GM21723 (cell line): ENCODE results near the gene SIDT2.
A peak's percentile ranks its signal among the peaks of the same experiment; 100 is the strongest.
"Not testable (repeated sequence)": the region's sequence is repeated elsewhere in the genome, so short reads cannot be mapped to it uniquely, and the experiment has no call there.

Experiments
- ATAC-seq: cut with Tn5 transposase; IDR thresholded peaks from one replicate; pipeline ENCODE4 v1.9.1; 2021; ENCODE audit warnings: mild to moderate bottlenecking, moderate library complexity; ENCODE audit not compliant: unreplicated experiment

SIDT2 gene

DNA sequence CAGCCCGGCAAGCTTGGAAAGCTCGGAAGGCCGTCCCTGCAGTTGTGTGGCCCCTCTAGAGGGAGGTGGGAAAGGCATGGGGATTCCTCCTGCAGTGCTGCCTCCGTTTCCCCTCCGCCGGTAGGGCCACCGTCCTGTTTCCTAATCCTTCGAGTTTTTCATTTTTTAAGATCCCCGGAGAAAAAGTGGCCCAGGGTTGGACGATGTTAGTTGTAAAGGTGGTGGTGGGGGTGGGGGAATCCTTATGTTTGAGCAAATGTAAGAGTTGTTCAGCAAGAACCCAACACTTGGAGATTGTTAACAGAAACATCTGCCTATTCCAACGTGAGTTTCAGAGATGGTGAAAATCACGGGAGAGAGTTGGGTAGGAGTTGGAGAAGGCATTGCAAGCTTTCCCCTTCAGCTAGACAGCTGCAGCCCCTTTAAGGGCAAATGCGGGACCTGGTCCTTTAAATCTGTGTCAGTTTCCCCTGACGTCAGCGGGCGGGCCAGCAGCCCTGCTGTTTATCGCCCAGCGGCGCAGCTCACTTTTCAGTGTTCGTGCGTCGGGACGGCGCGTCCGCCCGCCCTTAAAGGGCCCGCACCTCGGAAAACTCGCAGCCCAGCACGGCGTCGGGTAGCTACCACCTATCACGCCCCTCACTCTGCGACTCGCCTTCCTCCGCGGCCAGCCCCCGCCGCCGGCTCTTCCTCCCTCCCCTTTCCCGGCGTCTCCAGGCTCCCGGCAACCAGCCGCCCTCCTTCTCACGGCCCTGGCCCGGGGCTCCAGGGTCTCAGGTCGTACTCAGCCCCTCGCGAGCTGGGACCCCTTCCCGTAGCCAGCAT lies at the start of gene SIDT2:
Gene SIDT2 (plus strand): TSS at position 534 of the 825 bp plus-strand sequence. CDS start 521 bp downstream, outside the sequence.
- peak; percentile 91 for ATAC-seq

DNA sequence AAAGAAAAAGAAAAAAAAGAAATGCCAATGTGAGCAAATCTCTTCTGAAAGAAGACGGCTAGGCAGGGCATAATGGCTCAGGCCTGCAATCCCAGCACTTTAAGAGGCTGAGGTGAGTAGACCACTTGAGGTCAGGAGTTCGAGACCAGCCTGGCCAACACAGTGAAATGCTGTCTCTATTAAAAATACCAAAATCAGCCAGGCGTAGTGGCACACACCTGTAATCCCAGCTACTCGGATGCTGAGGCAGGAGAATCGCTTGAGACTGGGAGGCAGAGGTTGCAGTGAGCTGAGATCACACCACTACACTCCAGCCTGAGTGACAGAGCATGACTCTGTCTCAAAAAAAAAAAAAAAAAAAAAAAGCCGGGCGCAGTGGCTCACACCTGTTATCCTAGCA lies 48.1 kb upstream of the SIDT2 start:
- not testable (repeated sequence) for ATAC-seq

DNA sequence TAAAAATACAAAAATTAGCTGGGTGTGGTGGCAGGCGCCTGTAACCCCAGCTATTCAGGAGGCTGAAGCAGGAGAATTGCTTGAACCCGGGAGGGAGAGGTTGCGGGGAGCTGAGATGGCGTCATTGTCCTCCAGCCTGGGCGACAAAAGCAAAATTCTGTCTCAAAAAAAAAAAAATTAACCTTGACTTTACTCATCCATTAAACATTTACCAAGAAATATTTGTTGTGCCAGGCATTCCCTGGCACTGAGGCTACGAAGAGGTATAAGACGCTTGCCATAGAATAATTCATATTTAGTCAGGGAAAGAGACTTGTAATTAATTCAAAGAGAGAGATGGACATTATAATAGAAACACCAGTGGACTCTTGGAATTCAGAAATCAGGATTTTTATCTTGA lies 47.7 kb upstream of the SIDT2 start:
- ATAC-seq: no peak

DNA sequence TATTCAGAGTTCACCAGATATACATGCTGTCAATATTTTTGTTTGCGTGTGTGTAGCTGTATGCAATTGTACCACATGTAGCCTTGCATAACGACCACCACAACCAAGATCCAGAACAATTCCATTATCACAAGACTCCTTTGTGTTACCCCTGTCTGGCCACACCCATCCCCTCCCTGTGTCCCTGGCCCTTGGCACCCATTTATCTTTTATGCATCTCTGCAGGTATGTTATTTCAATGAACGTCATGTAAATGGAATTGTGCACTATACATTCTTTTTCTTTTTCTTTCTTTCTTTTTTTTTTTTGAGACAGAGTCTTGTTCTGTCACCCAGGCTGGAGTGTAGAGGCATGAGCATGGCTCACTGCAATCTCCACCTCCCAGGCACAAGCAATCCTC lies 44.1 kb upstream of the SIDT2 start:
- no peak for ATAC-seq

DNA sequence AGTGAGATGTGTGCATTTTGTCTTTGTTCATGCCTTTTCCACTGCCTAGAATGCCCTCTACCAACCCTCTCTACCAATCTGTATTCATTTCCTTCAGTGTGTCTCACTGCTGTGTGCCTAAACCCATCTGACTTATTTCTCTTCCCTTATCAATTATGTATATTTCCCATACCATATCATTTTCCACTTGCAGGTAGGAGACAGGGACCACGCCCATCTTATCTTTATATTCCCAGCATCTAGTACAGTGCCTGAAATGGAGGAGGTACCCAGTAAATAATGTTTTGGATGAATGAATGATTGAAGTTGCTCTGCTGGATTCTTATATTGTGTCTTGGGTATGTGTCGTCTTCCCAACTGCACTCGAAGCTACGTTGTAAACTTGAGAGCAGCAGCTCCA lies 43.6 kb upstream of the SIDT2 start:
- ATAC-seq: not testable (repeated sequence)

DNA sequence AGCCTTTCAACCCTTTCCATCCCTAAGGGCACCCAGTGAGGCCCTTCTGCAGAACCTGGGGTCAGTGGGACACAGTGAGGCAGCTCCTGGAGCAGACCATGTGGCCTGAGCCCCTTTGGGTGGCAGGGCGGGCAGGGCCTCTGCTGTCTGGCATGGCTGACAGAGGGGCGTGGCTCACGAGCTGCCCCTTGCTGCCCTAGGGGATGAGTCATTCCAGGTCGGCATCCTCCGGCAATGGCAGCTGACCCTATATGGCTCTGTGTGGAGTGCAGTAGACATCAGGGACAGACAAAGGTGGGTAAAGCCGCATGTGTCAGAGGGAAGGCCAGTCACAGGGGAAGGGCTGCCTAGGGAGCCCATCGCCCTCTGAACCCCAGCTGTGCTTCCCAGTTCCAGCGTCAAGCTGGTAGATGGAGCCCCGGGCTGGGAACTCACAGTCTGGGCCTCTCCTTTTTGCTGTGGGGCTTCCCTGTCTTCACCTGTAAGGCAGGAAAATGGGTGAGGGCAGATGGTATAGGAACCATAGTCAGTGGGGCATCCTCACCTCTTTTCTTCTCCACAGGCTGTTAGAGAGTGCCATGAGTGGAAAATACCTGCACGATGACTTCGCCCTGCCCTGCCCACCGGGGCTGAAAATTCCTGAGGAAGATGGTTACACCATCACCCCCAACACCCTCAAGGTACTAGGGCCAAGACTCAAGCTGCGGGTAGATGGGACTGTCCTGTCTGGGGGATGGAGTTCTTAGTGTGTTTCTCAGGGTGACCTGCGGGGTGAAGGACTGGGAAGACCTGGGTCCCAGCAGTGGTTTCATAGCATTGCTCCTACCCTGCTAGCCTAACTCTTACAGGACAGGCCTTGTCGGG lies 41.1 kb upstream of the SIDT2 start:
- not testable (repeated sequence) for ATAC-seq

DNA sequence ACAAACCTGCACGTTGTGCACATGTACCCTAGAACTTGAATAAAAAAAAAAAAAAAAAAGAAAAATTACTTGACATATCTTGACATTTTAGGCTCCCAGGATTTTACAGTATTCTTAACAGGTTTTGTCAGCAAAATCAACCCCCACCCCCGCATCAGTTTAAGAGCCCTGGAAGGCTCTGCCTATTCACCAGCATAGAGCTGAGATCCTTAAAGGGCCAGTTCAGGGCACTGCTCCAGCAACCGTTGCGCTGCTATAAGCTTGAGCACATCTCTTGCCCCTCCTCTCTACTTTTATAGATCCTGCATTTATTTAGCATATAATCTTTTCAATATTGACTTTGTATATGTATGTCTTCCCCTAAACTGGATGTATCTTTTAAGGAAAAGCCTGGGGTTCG lies 35.2 kb upstream of the SIDT2 start:
- peak; percentile 17 for ATAC-seq

DNA sequence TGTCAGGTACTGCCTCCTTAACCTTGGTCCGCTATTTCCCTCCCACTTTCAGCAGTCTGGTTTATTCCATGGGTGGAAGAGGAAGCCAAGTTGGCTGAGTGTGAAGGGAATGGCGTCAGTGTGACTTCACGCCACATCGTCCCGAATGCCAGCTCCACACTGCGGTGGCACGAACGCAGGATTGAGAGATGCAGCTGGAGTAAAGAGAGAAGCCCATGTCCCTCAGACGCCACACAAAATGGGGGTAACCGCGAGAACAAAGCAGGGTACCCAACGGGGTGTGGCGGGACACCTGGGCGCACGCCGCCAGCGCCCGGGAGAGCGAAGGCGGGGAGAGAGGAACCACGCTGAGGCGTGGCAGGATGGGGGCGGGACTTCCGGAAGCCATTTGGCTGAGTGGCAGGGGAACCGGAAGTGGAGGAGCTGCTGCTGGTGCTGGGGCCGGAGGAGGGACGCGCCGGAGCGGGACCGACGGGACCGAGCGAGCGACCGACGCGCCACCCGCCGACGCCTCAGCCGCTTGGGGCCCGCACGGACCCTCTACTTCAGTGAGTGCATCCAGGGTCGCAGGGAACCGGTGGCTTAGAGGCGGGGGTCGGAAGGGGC lies 34.6 kb upstream of the SIDT2 start, which contains the start of gene PAFAH1B2:
Gene PAFAH1B2 (plus strand): TSS at position 417 of the 606 bp plus-strand sequence. CDS start 8,161 bp downstream, outside the sequence.
- peak; percentile 97 for ATAC-seq

DNA sequence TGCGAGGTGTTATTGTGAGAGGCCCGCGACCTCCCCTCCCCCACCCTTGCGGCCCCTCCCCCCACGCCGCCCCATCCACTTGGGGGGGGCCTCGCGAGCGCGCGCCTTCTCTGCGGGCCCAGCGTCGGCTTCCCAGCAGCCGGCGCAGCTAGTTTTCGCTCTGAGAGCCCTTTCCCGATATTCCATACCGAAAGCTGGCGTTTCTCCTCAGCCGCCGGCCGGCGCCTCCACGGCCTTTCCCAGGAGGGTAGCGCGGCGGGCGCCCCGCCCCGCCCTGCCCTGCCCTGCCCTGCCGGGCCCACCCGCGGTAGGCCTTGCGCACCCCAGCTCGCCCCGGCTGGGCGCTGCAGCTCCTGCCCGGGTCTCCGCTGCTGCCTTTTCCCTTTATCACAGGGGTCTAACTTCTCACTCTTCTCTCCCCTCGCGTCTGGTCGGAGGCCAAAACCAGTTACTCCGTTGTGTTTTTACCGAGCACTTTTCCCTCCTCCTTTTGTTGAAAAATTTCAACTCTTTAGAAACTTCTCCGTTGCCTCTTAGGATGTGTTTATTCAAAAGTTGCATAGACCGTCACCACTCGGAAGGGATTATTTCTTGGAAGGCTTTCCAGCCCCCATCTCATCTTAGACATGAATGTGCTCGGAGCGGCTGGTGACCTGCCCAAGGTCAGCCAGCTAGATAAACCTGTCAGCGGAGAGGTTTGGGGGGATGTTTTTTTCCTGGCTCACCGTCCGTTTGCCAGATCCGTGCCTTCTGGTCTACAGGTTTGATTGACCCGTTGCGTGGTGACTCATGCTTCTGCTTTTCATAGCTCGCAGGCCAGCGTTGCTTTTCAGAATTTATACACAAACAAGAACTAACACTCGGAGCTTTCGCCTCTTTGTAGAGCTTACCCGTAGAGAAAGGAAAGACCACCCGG lies 33.8 kb upstream of the SIDT2 start:
- peak; percentile 53 for ATAC-seq

DNA sequence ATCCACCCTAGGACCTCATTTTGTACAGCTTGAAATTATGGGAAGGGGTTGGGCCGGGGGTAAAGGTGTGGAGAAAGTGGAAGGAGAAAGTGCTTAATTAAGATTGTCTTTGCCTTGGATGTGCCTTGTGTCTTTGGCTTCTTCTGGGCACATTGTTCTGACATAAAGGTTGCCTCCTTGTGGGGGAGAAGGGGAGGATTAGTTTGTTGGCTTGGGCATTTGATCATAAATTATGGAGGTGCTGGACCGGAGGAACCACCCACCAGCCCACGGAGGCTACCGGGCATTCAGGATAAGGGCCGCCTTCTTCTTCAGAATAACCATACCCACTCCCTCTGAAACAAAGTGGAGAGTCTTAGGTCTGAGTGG lies 33.2 kb upstream of the SIDT2 start:
- ATAC-seq: no peak

DNA sequence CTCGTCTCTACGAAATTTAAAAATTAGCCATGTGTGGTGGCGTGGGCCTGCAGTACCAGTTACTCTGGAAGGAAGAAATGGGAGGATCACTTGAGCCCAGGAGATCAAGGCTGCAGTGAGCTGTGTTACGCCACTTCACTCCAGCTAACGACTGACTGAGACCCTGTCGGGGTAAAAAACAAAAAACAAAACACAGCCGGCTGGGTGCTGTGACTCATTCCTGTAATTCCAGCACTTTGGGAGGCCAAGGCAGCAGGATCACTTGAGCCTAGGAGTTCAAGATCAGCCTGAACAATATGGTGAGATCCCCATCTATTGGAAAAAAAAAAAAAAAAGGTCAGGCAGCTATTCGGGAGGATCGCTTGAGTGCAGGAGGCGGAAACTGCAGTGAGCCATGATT lies 32.0 kb upstream of the SIDT2 start:
- no peak for ATAC-seq

DNA sequence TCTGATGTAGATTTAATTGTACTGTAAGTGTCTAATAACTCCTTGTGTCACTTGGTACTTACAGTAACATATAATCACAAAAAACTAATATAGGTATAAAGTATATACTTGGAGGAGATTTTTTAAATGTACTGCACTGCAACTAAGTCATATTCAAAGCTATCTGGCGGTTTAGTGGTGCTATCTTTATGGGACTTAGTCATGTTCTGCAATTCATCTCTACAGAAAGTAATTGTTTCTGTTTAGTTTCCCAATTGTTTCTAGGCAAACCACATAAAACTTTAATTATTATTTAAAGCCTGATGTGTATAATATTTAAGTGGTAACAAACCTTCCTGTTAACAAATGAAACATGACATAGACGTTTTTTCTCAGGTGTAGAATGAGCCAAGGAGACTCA lies 26.5 kb upstream of the SIDT2 start:
- ATAC-seq: no peak

DNA sequence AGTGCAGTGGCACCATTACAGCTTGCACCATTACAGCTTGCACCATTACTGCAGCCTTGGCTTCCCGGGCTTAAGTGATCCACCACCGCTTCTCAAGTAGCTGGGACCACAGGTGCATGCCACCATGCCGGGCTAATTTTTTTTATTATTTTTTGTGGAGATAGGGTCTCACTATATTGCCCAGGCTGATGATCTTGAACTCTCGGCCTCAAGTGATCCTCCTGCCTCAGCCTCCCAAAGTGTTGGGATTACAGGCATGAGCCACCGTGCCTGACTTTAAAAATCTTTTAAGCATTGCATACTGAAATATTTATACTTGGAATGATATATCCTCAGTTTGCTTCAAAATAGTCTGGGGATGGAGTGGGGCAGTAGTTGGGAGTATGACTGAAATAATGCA lies 24.1 kb upstream of the SIDT2 start:
- no peak for ATAC-seq

DNA sequence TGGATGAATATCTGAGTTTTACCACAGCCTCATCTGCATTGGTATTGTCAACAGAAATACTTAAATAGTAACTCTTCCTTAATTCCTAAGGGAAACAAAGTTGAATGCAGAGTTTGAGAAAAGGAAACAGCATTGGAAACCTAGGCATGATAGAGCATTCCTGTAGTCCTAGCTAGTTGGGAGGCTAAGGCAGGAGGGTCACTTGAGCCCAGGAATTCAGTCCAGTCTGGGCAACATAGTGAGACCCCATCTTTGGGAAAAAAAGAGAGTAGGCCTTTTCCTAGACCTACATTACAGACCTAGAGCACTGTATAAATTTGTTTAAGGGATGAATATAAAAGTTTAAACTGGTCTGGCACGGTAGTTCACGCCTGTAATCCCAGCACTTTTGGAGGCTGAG lies 21.0 kb upstream of the SIDT2 start:
- no peak for ATAC-seq

DNA sequence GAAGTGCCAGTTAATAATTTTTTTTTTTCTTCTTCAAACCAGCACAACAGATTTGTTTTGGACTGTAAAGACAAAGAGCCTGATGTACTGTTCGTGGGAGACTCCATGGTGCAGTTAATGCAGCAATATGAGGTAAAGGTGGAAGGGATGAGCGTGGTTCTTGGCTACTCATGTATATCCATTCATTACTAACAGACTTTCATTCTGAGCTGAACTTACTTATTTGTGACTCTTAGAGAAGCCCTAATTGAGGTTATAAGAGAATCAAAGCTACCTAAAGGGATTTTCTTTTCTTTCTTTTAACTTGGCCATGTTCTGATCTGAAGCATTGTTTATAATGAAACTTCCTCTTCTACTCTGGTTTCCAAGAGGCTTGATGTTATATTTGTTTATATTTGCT lies 18.7 kb upstream of the SIDT2 start:
- ATAC-seq: no peak

DNA sequence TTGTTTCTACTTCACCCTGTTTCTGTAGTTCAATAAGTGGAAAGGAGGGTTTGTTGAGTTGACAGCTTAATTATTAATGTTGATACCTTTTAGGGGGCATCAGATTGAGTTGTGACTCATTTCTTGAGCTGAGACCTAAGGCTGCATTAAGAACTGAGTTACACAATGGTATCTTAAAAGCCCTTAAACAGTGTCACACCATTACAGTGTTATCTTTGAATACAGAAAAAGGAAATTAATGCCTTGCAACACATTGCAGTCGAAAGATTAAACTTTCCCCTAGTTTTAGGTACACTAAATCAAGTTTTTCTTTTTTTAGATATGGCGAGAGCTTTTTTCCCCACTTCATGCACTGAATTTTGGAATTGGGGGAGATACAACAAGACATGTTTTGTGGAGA lies 17.7 kb upstream of the SIDT2 start:
- no peak for ATAC-seq

DNA sequence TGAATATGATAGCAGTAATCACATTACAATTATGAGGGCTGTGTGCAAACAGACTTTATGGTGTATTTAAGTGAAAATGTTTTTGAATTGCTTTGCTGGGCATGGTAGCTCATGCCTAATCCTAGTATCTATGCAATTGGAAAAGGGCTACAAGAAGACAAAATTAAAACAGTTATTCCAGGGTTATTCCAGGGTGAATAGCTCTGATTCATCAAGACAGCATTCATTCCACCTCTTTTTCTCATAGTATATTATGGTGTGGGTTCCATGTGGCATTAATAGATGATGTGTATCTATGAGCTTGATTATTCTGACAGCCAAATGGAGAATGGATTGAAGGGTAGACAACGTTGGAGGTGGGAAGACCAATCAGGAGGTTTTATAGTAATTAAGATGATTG lies 12.1 kb upstream of the SIDT2 start:
- ATAC-seq: no peak

DNA sequence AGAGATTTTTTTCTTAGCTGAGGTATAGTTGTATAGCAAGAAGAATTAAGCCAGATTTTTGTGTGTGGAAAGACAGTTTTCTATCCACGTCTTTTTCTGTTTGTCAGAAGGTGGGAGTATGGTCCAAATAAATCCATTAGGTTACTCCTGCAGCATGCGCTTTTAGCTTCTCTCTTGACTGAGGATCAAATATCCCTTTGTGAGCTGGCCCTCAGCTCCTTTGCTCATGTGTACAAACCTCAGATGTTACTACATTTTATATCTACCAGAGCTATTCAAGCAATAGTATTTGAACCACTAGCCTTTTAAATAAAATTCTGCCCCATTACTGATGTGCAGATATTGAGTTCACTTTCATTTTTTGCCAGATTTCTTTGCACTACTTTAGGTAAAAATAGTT lies 8.8 kb upstream of the SIDT2 start:
- ATAC-seq: no peak

DNA sequence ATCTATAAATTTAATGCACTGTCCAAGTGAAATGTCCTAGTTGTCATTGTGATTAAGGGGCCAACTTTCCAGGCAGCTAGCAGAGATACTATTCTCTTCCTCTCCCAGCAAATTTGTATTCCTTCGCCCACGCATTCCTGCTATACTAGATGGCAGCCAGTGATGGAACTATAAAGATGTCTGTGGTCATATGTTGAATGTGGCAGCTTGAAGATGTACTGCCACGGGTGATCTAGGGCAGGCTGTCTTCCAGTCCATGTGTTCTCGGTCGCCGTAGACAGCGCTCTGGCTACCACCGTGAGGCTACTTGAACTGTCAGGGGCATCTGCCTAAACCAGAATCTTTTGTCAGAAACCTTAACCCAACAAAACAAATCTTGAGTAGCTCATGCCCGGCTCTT lies 8.3 kb upstream of the SIDT2 start:
- no peak for ATAC-seq

DNA sequence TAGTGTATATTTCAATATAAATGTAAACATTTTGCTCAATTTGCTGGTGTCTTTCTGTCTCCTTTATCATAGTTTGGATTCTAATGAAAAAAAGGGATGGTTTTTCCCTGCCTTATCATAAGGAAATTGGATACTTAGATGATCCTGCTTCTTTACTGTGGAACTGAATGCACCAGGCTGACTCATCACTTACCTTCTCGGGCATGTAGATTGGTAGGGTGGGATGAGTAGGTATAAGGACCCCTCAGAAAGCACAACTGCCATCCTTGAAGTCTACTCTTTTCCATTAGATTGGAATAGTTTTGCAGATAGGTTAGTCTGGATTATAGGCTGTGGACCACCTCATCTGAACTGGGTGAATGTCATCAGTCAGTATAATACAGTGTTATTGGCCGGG lies 7.5 kb upstream of the SIDT2 start:
- no peak for ATAC-seq
